ENCODE measurements around the gene DCUN1D1.

Gene DCUN1D1

GRCh38 chr3:182889948-182890629 lies 90.2 kb downstream of the DCUN1D1 start:
- DNase-seq (ENCODE audit: low read depth), result no peak

Measured in stimulated activated CD8-positive, alpha-beta memory T cell treated with anti-CD3 and anti-CD28 coated beads, Interleukin-15, amount 100 ng/mL, for 24 hours (primary cell).